Stimulated activated memory B cell treated with anti-CD40 and anti-IgM and Interleukin-4, amounts not matched to agents 10 μg/mL and 1 μg/mL and 100 μg/mL, for 72 hours (primary cell): ENCODE measurements around the gene NTNG2.

ENCODE experiments used
- ATAC-seq: fragments of 150-1000 bp; cut with Tn5 transposase; 2 replicates; pipeline ENCODE4 v1.10.0; 2021
- H3K27ac Mint-ChIP-seq: one replicate; pipeline ENCODE4 v1.8.0; 2022; ENCODE audit warnings: mild to moderate bottlenecking, mixed read lengths
- H3K27me3 Mint-ChIP-seq: one replicate; pipeline ENCODE4 v1.8.0; 2022; ENCODE audit warnings: mixed read lengths
- H3K36me3 Mint-ChIP-seq: one replicate; pipeline ENCODE4 v1.8.0; 2022; ENCODE audit warnings: mixed read lengths
- H3K4me1 Mint-ChIP-seq: one replicate; pipeline ENCODE4 v1.8.0; 2022; ENCODE audit warnings: mixed read lengths
- H3K4me3 Mint-ChIP-seq: one replicate; pipeline ENCODE4 v1.8.0; 2022; ENCODE audit warnings: mild to moderate bottlenecking, moderate library complexity, mixed read lengths
- H3K9me3 Mint-ChIP-seq: one replicate; pipeline ENCODE4 v1.8.0; 2022; ENCODE audit warnings: mixed read lengths

NTNG2 gene

GRCh38 chr9:132200706-132201105 lies 38.8 kb downstream of the NTNG2 start:
- Mint-ChIP-seq H3K4me3 (no peak overlapping the region), H3K27ac (no peak overlapping the region), H3K4me1 (no peaks in the 10 kb centered on the region), H3K27me3 (peaks cover 82% of the 10 kb centered on the region), H3K36me3 (peaks cover 8% of the 10 kb centered on the region), H3K9me3 (peaks cover 9% of the 10 kb centered on the region)
- no peak for ATAC-seq

DNA sequence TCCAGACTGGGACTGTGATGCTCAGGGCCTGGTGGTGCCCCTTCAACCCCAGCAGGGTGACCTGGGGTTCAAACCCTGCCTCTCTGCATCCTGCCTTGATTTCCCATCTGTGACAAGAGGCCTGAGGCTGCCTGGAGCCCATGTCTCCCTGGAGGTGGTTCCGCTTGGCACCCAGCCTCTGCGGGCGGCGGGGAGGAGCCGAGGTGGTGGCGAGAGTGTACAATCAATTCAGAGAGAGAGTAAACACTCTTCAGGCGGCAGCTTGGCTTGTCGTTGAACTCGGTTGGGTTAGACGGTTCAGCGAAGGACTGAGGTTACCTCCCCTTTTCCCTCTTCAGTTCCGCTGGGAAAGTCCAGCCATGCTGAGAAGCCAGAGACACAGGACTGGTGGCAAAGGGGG lies 39.3 kb downstream of the NTNG2 start:
- peaks cover 8% of the 10 kb centered on the region for H3K36me3 Mint-ChIP-seq

DNA sequence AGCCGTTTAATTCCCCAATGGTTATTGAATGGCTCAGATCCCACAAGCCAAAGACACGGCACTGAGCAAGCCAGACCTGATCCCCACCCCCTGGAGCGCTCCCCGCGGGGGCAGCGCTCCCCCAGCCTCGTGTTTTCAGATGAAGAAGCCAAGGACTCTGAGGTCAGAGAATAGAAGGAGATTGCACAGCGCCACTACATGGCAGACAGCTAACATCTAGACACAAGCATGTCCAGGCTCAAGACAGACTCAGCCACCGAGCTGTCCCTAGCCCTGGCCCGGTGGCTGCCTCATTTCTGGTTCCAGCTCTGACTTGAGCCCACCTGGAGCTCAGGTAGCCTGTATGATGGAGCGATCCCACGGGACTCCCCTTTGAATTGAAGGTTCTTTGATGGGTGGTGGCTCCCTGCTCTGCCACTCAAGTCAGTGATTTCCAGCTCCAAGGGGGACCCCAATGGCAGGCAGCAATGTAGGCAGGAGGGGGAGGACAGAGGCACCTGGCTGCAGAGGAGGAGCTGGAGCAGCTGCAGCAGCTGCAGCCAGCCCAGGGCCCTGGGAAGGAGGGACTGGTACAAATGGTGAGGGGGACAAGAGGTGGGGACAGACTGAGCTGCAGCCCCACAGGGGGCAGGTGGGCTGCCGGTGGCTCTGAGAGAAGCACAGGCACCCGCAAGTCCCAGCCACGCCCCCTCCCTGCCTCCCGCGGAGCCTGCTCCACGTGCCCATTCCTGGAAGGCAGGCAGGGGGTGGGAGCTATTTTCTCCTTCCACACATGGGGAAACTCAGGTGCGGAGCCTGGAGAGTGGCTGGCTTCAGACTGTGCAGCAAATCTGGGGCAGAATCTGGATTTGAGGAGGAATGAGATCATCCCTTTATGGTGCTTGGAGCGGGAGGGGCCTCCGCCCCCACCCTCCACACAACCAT lies 40.2 kb downstream of the NTNG2 start:
- H3K36me3 Mint-ChIP-seq: peaks cover 8% of the 10 kb centered on the region
- ATAC-seq: no peak
- H3K4me3 Mint-ChIP-seq: no peak overlapping the region
- H3K27ac Mint-ChIP-seq: no peak overlapping the region
- H3K4me1 Mint-ChIP-seq: no peaks in the 10 kb centered on the region
- H3K9me3 Mint-ChIP-seq: peaks cover 9% of the 10 kb centered on the region
- H3K27me3 Mint-ChIP-seq: peaks cover 74% of the 10 kb centered on the region

More for the DNA sequence above, 39.3 kb downstream of the NTNG2 start:
- H3K27ac Mint-ChIP-seq: no peak overlapping the region
- H3K27me3 Mint-ChIP-seq: peaks cover 81% of the 10 kb centered on the region
- no peak overlapping the region for H3K4me3 Mint-ChIP-seq
- peaks cover 9% of the 10 kb centered on the region for H3K9me3 Mint-ChIP-seq
- no peak for ATAC-seq
- no peaks in the 10 kb centered on the region for H3K4me1 Mint-ChIP-seq

GRCh38 chr9:132204883-132205282 lies 43.0 kb downstream of the NTNG2 start:
- H3K4me1 Mint-ChIP-seq: peaks cover 6% of the 10 kb centered on the region
- H3K27ac Mint-ChIP-seq: no peak overlapping the region
- ATAC-seq: no peak
- peaks cover 8% of the 10 kb centered on the region for H3K36me3 Mint-ChIP-seq
- peaks cover 82% of the 10 kb centered on the region for H3K27me3 Mint-ChIP-seq
- no peak overlapping the region for H3K4me3 Mint-ChIP-seq
- H3K9me3 Mint-ChIP-seq: peaks cover 9% of the 10 kb centered on the region

DNA sequence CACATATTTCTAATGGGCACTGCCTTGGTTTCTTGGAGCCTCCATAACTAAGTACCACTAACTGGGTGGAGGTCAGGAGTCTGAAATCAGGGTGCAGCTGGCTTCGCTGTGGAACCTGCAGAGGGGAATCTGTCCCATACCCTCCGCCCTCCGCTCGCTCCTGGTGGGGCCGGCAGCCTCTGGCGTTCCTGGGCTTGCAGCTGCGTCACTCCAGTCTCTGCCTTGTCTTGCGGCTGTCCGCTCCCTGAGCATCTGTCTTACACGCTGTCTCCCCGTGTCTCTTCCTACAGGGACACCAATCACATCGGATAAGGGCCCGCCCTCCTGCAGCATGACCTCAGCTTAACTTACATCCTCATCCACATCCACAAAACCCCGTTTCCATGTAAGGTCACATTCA lies 45.4 kb downstream of the NTNG2 start:
- H3K36me3 Mint-ChIP-seq: peaks cover 8% of the 10 kb centered on the region
- no peak overlapping the region for H3K27ac Mint-ChIP-seq
- H3K27me3 Mint-ChIP-seq: peaks cover 59% of the 10 kb centered on the region
- no peak overlapping the region for H3K4me3 Mint-ChIP-seq
- H3K4me1 Mint-ChIP-seq: peaks cover 6% of the 10 kb centered on the region
- H3K9me3 Mint-ChIP-seq: peaks cover 9% of the 10 kb centered on the region
- no peak for ATAC-seq

GRCh38 chr9:132207839-132208615 lies 46.2 kb downstream of the NTNG2 start:
- H3K9me3 Mint-ChIP-seq: peaks cover 9% of the 10 kb centered on the region
- H3K4me1 Mint-ChIP-seq: peaks cover 6% of the 10 kb centered on the region
- H3K36me3 Mint-ChIP-seq: peaks cover 8% of the 10 kb centered on the region
- no peak for ATAC-seq
- peaks cover 50% of the 10 kb centered on the region for H3K27me3 Mint-ChIP-seq
- no peak overlapping the region for H3K27ac Mint-ChIP-seq
- H3K4me3 Mint-ChIP-seq: no peak overlapping the region

- peaks cover 8% of the 10 kb centered on the region for H3K36me3 Mint-ChIP-seq
- H3K4me1 Mint-ChIP-seq: peaks cover 6% of the 10 kb centered on the region
- no peak for ATAC-seq
- peaks cover 9% of the 10 kb centered on the region for H3K9me3 Mint-ChIP-seq
- peaks cover 48% of the 10 kb centered on the region for H3K27me3 Mint-ChIP-seq
- H3K27ac Mint-ChIP-seq: no peak overlapping the region
- no peak overlapping the region for H3K4me3 Mint-ChIP-seq
Measured at GRCh38 chr9:132209228-132209627, 47.4 kb downstream of the NTNG2 start.

GRCh38 chr9:132210472-132211145 lies 48.8 kb downstream of the NTNG2 start:
- no peaks in the 10 kb centered on the region for H3K36me3 Mint-ChIP-seq

DNA sequence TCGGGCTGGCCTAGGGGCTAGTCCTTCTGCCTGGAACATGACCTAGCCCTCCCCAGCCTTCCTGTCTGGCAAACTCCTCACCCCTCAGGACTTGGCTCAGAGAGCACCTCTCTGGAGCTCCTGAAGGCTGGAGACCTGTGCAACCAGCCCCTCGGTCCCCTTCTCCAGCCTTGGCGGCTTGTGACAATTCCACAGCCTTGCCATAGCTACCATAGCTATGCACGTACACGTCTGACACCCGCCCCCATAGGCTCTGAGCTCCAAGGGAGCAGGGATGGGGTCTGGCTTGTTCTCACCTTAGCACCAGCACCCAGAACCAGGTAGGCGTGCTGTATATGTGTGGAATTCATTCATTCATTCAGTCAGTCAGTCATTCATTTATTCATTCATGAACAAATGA lies 49.7 kb downstream of the NTNG2 start:
- H3K27ac Mint-ChIP-seq: no peak overlapping the region
- no peaks in the 10 kb centered on the region for H3K36me3 Mint-ChIP-seq
- H3K9me3 Mint-ChIP-seq: no peaks in the 10 kb centered on the region
- H3K4me1 Mint-ChIP-seq: peaks cover 6% of the 10 kb centered on the region
- no peak for ATAC-seq
- peaks cover 45% of the 10 kb centered on the region for H3K27me3 Mint-ChIP-seq
- no peak overlapping the region for H3K4me3 Mint-ChIP-seq

More at GRCh38 chr9:132210472-132211145, 48.8 kb downstream of the NTNG2 start:
- Mint-ChIP-seq H3K27me3 (peaks cover 40% of the 10 kb centered on the region), H3K27ac (no peak overlapping the region), H3K9me3 (no peaks in the 10 kb centered on the region), H3K4me3 (no peak overlapping the region), H3K4me1 (peaks cover 6% of the 10 kb centered on the region)
- peak; percentile 22 for ATAC-seq

DNA sequence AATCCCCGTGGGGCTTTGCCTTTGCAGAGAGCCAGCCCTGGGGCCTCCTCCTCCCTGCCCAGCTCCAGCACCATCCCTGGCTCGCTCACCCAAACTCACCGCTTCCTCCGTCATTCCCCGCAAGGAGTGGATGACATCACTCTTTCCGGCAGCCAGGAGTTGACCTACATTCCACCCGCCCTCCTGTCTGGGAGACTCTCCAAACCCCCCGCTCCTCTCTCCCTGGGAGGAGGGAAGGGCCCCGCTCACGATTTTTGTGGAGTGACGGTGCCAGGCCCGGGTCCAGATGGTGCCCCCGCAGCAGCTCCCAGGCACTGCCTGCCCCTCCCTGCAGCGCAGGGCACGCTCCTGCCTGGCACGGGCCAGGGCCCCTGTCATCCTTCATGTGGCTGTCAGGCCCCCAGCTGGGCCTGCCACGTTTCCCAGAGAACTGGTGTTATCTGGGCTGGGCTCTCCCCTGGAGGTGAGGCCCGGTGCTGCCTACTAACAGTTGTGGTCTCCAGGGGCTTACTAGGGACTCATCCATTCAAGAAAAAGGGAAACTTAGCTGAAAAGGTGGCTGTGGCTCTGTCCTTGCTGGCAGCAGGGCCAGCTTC lies 52.3 kb downstream of the NTNG2 start:
- Mint-ChIP-seq H3K27ac (no peak overlapping the region), H3K4me1 (no peaks in the 10 kb centered on the region), H3K4me3 (no peak overlapping the region), H3K9me3 (no peaks in the 10 kb centered on the region), H3K27me3 (peaks cover 27% of the 10 kb centered on the region), H3K36me3 (no peaks in the 10 kb centered on the region)
- ATAC-seq: no peak

GRCh38 chr9:132216861-132217619 lies 55.2 kb downstream of the NTNG2 start:
- H3K4me3 Mint-ChIP-seq: no peak overlapping the region
- no peak overlapping the region for H3K27ac Mint-ChIP-seq
- H3K9me3 Mint-ChIP-seq: no peaks in the 10 kb centered on the region
- no peaks in the 10 kb centered on the region for H3K4me1 Mint-ChIP-seq
- H3K36me3 Mint-ChIP-seq: no peaks in the 10 kb centered on the region
- ATAC-seq: no peak
- H3K27me3 Mint-ChIP-seq: peaks cover 39% of the 10 kb centered on the region

DNA sequence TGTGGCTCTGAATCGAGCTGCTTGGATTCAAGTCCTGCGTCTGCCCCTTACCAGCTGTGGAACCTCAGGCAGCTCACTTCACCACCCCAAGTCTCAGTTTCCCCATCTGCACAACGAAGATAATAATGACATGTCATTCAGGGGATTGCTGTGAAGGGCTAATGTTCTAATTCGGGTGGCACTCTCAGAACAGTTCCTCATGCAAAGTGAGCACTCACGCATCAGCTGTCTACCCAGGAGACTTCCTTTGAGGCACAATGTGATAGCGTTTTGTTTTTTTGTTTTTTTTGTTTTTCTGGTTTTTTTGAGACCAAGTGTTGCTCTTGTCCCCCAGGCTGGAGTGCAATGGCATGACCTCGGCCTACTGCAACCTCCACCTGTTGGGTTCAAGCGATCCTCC lies 56.4 kb downstream of the NTNG2 start:
- no peak overlapping the region for H3K27ac Mint-ChIP-seq
- H3K4me3 Mint-ChIP-seq: no peak overlapping the region
- no peak for ATAC-seq
- H3K27me3 Mint-ChIP-seq: peaks cover 51% of the 10 kb centered on the region
- H3K36me3 Mint-ChIP-seq: no peaks in the 10 kb centered on the region
- H3K9me3 Mint-ChIP-seq: no peaks in the 10 kb centered on the region
- H3K4me1 Mint-ChIP-seq: no peaks in the 10 kb centered on the region

GRCh38 chr9:132221941-132222340 lies 60.1 kb downstream of the NTNG2 start:
- Mint-ChIP-seq H3K4me3 (no peak overlapping the region), H3K4me1 (no peaks in the 10 kb centered on the region), H3K27ac (no peak overlapping the region), H3K9me3 (no peaks in the 10 kb centered on the region), H3K36me3 (no peaks in the 10 kb centered on the region), H3K27me3 (peaks cover 40% of the 10 kb centered on the region)
- ATAC-seq: no peak

- no peak for ATAC-seq
- no peak overlapping the region for H3K27ac Mint-ChIP-seq
- no peaks in the 10 kb centered on the region for H3K36me3 Mint-ChIP-seq
- no peaks in the 10 kb centered on the region for H3K4me1 Mint-ChIP-seq
- no peaks in the 10 kb centered on the region for H3K9me3 Mint-ChIP-seq
- no peak overlapping the region for H3K4me3 Mint-ChIP-seq
- peaks cover 67% of the 10 kb centered on the region for H3K27me3 Mint-ChIP-seq
Measured at GRCh38 chr9:132224645-132225044, 62.8 kb downstream of the NTNG2 start.
